AG09309 (cell line): ENCODE data around the gene TCERG1.

ENCODE experiments used
- DNase-seq: peaks from one replicate; pipeline ENCODE4 v3.0.0-alpha.2; 2010; ENCODE audit warnings: low read depth
- H3K4me3 ChIP-seq: 2 replicates; pipeline ENCODE4 v1.5.1; 2011; ENCODE audit warnings: mild to moderate bottlenecking, low read depth, low read length, moderate library complexity; ENCODE audit not compliant: control insufficient read depth
- TF ChIP-seq, protein P1 (sequence below): IDR thresholded peaks from 2 replicates; pipeline ENCODE4 v1.5.1; 2011; ENCODE audit warnings: mild to moderate bottlenecking, low read depth, low read length, inconsistent platforms; ENCODE audit not compliant: insufficient read depth, control insufficient read depth; ENCODE audit errors: missing control alignments

Gene TCERG1

DNA sequence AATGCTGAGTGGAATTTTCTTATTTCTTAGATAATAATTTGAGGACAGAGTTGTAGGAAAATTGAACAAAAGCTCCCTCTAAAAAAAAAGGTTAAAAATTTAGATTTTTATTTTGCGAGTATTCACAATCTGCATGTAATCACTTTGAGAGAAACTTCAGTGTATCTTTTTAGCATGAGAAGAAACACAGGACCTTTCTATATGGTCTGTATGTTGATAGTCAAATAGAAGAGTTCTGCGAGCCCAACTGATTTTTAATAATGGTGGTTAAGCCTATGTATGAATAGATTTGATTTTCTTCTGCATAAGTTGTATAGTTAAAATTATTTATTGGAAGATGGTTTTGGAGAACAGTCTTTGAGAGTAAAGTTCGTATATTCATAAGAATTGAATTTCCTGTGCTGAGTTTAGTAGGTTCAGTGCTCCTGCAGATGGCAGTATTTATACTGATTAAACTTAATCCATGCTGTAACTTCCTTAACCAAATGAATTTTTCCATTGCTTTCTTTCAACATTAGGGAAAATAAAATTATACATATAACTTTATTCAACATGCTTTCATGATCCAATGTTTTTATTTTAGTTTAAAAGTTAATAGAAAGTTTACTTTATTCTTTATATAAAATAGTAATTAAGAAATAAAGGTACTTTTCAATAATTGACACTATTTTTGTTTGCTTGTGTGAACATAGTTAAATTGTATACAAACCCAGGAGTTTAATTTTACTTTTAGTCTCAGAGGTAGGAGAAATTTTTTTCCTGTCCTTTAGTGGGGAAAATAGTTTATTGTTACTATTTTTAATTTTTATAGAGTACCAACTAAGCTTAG lies 19.6 kb downstream of the TCERG1 start:
- no peak overlapping the region for H3K4me3 ChIP-seq
- TF ChIP-seq, protein P1, sequence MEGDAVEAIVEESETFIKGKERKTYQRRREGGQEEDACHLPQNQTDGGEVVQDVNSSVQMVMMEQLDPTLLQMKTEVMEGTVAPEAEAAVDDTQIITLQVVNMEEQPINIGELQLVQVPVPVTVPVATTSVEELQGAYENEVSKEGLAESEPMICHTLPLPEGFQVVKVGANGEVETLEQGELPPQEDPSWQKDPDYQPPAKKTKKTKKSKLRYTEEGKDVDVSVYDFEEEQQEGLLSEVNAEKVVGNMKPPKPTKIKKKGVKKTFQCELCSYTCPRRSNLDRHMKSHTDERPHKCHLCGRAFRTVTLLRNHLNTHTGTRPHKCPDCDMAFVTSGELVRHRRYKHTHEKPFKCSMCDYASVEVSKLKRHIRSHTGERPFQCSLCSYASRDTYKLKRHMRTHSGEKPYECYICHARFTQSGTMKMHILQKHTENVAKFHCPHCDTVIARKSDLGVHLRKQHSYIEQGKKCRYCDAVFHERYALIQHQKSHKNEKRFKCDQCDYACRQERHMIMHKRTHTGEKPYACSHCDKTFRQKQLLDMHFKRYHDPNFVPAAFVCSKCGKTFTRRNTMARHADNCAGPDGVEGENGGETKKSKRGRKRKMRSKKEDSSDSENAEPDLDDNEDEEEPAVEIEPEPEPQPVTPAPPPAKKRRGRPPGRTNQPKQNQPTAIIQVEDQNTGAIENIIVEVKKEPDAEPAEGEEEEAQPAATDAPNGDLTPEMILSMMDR = peak; percentile 42
- DNase-seq = no peak

- no peak overlapping the region for H3K4me3 ChIP-seq
- no peak for DNase-seq
- TF ChIP-seq, protein P1 = no peak
Observed at GRCh38 chr5:146467760-146468159, 20.6 kb downstream of the TCERG1 start.

GRCh38 chr5:146474065-146474464 lies 26.9 kb downstream of the TCERG1 start:
- TF ChIP-seq, protein P1 = no peak
- no peak for DNase-seq

GRCh38 chr5:146475190-146475780 lies 28.2 kb downstream of the TCERG1 start:
- no peak for DNase-seq
- H3K4me3 ChIP-seq = no peak overlapping the region
- TF ChIP-seq, protein P1 = peak; percentile 31

More at GRCh38 chr5:146474065-146474464, 26.9 kb downstream of the TCERG1 start:
- no peak overlapping the region for H3K4me3 ChIP-seq

- no peak overlapping the region for H3K4me3 ChIP-seq
- no peak for DNase-seq
- TF ChIP-seq, protein P1 = no peak
Observed at GRCh38 chr5:146475906-146476305, 28.8 kb downstream of the TCERG1 start.

DNA sequence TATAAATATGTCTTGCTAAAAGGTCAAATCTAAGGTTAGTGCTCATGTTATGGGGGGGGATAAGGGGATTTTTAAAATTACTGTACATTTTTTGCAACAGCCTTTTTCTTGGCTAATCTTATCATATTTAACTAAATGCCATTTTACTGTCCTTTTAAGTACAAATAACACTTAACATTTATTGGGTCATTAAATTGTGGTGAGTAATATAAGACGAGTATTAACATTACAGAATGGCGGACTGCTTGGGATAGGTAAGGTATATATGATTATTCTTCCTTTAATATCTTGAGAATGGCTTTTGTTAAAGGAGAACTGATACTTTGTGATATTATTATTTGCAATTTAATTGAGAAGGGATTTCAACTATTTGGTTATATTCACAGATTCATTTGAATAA lies 35.6 kb downstream of the TCERG1 start:
- TF ChIP-seq, protein P1 = no peak
- DNase-seq = no peak
- H3K4me3 ChIP-seq = no peak overlapping the region
